Peyer's patch (tissue), 4 donors: ENCODE data around the gene MMP21.

Experiments
- CTCF ChIP-seq, 6 experiments: fragments of 450-650 bp in 4 of 6; fragments of 200-600 bp in 2 of 6; sonication (generic) in 1 of 6; IDR thresholded peaks; one replicate each; pipeline ENCODE4 v1.5.1; 2017 to 2019; ENCODE audit warnings: antibody characterized with exemption in 6 of 6, mild to moderate bottlenecking in 3 of 6, moderate library complexity in 1 of 6
- POLR2A ChIP-seq, 2 donors: fragments of 450-650 bp; IDR thresholded peaks; one replicate each; pipeline ENCODE4 v1.5.1; 2017; ENCODE audit warnings: antibody characterized with exemption in 2 of 2, mild to moderate bottlenecking in 2 of 2, moderate library complexity in 2 of 2

- TF ChIP-seq CTCF (IDR thresholded peaks at IDR 0.05) (no peak), POLR2A (IDR thresholded peaks at IDR 0.05) (no peak)
Observed at GRCh38 chr10:125738206-125738605, 37.4 kb downstream of the MMP21 start.
